HepG2 (cell line): ENCODE measurements around the gene HNRNPM. TPM values are rescaled to one million over a fixed set of nuclear protein-coding genes. Genes with fewer than 3 reads are reported as not detected.

Experiments used
- AHR ChIP-seq: IDR thresholded peaks from 2 replicates; pipeline ENCODE4 v1.6.1; 2018; ENCODE audit warnings: missing genetic modification reagents, missing compliant biosample characterization
- DNMT1 ChIP-seq: sonication (generic); formaldehyde crosslinking; IDR thresholded peaks from 2 replicates; pipeline ENCODE4 v1.5.1; 2020; ENCODE audit warnings: mild to moderate bottlenecking, missing genetic modification reagents
- HDAC2 ChIP-seq: sonication (generic); formaldehyde crosslinking; IDR thresholded peaks from 2 replicates; pipeline ENCODE4 v1.4.0; 2020; ENCODE audit warnings: missing genetic modification reagents
- HMG20B ChIP-seq: conservative IDR thresholded peaks from 2 replicates; pipeline ENCODE4 v1.6.1; 2016; ENCODE audit warnings: missing genetic modification reagents, missing compliant biosample characterization
- MAZ ChIP-seq, 2 experiments: sonication (generic) in 1 of 2; formaldehyde crosslinking in 1 of 2; IDR thresholded peaks; 2 replicates each; pipeline versions ENCODE4 v1.5.0 to v1.6.1; 2012 to 2020; ENCODE audit warnings: low read depth in 2 of 2, mild to moderate bottlenecking in 2 of 2, borderline replicate concordance in 1 of 2, improper control_type of control experiment in 1 of 2, low read length in 1 of 2, missing genetic modification reagents in 1 of 2, moderate library complexity in 1 of 2
- REPIN1 ChIP-seq: sonication (generic); formaldehyde crosslinking; IDR thresholded peaks from 2 replicates; pipeline ENCODE4 v1.8.0; 2022; ENCODE audit warnings: missing genetic modification reagents, low read depth, mild to moderate bottlenecking, borderline replicate concordance
- YEATS4 ChIP-seq: sonication (generic); formaldehyde crosslinking; IDR thresholded peaks from 2 replicates; pipeline ENCODE4 v1.4.0; 2020; ENCODE audit warnings: missing genetic modification reagents, borderline replicate concordance
- ZNF235 ChIP-seq: sonication (generic); formaldehyde crosslinking; IDR thresholded peaks from 2 replicates; pipeline ENCODE4 v1.8.1; 2023; ENCODE audit warnings: mild to moderate bottlenecking, missing genetic modification reagents, borderline replicate concordance
- ZNF446 ChIP-seq: sonication (generic); formaldehyde crosslinking; IDR thresholded peaks from 2 replicates; pipeline ENCODE4 v1.5.0; 2020; ENCODE audit warnings: mild to moderate bottlenecking, missing genetic modification reagents
- ZNF460 ChIP-seq: sonication (generic); formaldehyde crosslinking; IDR thresholded peaks from 2 replicates; pipeline ENCODE4 v1.5.1; 2020; ENCODE audit warnings: missing genetic modification reagents, mild to moderate bottlenecking, borderline replicate concordance
- polyA plus RNA-seq, 8 experiments: library from polyadenylated mRNA; depleted of rRNA in 3 of 8; stranded (reverse) in 7 of 8; unstranded in 1 of 8; fragments of >200 nt; fragmentation: Illumina TruSeq in 4 of 8; extraction: Trizol in 4 of 8; gene quantifications; 2 replicates each; pipeline versions ENCODE4 v1.2.1 to v1.2.3, GENCODE V29; 2011 to 2016; ENCODE audit warnings: low read depth in 4 of 8, missing spikeins in 1 of 8, mixed read lengths in 1 of 8; ENCODE audit not compliant: insufficient read depth in 1 of 8
- total RNA-seq, 5 experiments: library from RNA; depleted of rRNA; stranded (reverse); fragments of >200 nt; fragmentation: Illumina TruSeq; extraction: Trizol; gene quantifications; 2 replicates each; pipeline ENCODE4 v1.2.3, GENCODE V29; 2016; ENCODE audit warnings: low read depth in 1 of 5
- TF ChIP-seq, protein P1 (sequence below): sonication (generic); formaldehyde crosslinking; IDR thresholded peaks from 2 replicates; pipeline ENCODE4 v1.4.0; 2020; ENCODE audit warnings: missing genetic modification reagents
- TF ChIP-seq, protein P2 (sequence below): sonication (generic); formaldehyde crosslinking; IDR thresholded peaks from 2 replicates; pipeline ENCODE4 v1.8.1; 2023; ENCODE audit warnings: missing genetic modification reagents, mild to moderate bottlenecking, borderline replicate concordance
- TF ChIP-seq, protein P3 (sequence below), 2 experiments: sonication (generic) in 1 of 2; formaldehyde crosslinking in 1 of 2; IDR thresholded peaks; 2 replicates each; pipeline versions ENCODE4 v1.4.0 to v1.6.1; 2016 to 2020; ENCODE audit warnings: borderline replicate concordance in 1 of 2, low read depth in 1 of 2, mild to moderate bottlenecking in 1 of 2, missing genetic modification reagents in 1 of 2
- TF ChIP-seq, protein P4 (sequence below): sonication (generic); formaldehyde crosslinking; IDR thresholded peaks from 2 replicates; pipeline ENCODE4 v1.5.0; 2020; ENCODE audit warnings: mild to moderate bottlenecking, missing genetic modification reagents, borderline replicate concordance
- TF ChIP-seq, protein P5 (sequence below): sonication (generic); formaldehyde crosslinking; IDR thresholded peaks from 2 replicates; pipeline ENCODE4 v1.4.0; 2020; ENCODE audit warnings: mild to moderate bottlenecking, missing genetic modification reagents
- TF ChIP-seq, protein P6 (sequence below): IDR thresholded peaks from 2 replicates; pipeline ENCODE4 v1.6.1; 2018; ENCODE audit warnings: missing genetic modification reagents, mild to moderate bottlenecking, missing compliant biosample characterization

The HNRNPM gene
- total and polyA plus RNA-seq, 2 of the 13 experiments (the other 11 are each of a cell fraction or from before 2014, with no cell fraction given), result 56.7 to 102 TPM

DNA sequence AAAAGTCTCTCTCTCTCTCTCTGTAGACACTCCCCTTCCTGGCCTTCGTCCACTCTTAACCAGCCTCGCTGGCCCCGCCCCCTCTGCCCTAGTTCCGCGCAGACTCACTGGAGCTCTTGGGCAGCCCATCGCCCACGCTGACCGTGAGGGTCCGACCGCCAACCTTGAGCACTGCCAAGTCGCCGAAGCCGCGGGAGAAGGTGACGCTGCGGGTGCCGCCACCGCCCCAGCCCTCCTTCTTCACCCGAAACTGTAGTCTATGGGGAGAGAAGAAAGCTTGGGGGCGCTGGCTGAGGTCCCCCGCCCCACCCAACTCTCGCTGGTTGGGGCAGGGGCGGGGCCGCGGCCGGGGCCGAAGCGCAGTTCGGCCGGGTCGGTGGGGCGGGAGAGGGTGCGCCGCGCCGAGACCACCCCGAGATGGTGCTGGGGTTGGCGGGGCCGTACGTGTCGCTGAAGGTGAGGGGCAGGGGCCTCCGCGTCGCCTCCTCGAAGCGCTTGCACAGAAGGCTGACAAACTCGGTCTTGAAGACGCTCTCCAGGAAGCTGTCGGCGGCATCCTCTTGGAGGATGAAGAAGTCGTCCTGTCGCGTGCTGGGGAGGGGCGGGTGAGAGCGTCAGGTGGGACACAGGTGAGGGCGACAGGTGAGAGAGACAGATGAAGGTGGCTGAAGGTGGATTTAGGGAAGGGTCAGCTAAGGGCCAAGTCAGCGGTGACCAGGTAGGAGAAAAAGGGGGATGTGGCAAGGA, 81.7 kb downstream of the HNRNPM start (continued):
- TF ChIP-seq AHR (no peak), ZNF460 (no peak), HDAC2 (CRISPR knock-in tag) (no peak), ZNF446 (CRISPR knock-in tag) (no peak), DNMT1 (0 out of 2 replicates have a peak, but pooled peaks have one; percentile 27), ZNF235 (CRISPR knock-in tag) (no peak), MAZ (IDR thresholded peaks at IDR 0.05; ENCODE audit: borderline replicate concordance, low read depth, low read length) (no peak), MAZ (CRISPR knock-in tag; IDR thresholded peaks at IDR 0.05; ENCODE audit: low read depth) (peak; percentile 40; the same call in 1 of the 2 replicates), YEATS4 (CRISPR knock-in tag) (peak; percentile 55), HMG20B (no peak), REPIN1 (CRISPR knock-in tag) (no peak)
- TF ChIP-seq, protein P1, sequence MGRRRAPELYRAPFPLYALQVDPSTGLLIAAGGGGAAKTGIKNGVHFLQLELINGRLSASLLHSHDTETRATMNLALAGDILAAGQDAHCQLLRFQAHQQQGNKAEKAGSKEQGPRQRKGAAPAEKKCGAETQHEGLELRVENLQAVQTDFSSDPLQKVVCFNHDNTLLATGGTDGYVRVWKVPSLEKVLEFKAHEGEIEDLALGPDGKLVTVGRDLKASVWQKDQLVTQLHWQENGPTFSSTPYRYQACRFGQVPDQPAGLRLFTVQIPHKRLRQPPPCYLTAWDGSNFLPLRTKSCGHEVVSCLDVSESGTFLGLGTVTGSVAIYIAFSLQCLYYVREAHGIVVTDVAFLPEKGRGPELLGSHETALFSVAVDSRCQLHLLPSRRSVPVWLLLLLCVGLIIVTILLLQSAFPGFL, result no peak
- TF ChIP-seq, protein P2, sequence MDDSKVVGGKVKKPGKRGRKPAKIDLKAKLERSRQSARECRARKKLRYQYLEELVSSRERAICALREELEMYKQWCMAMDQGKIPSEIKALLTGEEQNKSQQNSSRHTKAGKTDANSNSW, result no peak
- TF ChIP-seq, protein P3, sequence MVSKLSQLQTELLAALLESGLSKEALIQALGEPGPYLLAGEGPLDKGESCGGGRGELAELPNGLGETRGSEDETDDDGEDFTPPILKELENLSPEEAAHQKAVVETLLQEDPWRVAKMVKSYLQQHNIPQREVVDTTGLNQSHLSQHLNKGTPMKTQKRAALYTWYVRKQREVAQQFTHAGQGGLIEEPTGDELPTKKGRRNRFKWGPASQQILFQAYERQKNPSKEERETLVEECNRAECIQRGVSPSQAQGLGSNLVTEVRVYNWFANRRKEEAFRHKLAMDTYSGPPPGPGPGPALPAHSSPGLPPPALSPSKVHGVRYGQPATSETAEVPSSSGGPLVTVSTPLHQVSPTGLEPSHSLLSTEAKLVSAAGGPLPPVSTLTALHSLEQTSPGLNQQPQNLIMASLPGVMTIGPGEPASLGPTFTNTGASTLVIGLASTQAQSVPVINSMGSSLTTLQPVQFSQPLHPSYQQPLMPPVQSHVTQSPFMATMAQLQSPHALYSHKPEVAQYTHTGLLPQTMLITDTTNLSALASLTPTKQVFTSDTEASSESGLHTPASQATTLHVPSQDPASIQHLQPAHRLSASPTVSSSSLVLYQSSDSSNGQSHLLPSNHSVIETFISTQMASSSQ (IDR thresholded peaks at IDR 0.05; ENCODE audit: low read depth), result no peak
- TF ChIP-seq, protein P3 (CRISPR knock-in tag; IDR thresholded peaks at IDR 0.05; ENCODE audit: borderline replicate concordance), result no peak
- TF ChIP-seq, protein P4, sequence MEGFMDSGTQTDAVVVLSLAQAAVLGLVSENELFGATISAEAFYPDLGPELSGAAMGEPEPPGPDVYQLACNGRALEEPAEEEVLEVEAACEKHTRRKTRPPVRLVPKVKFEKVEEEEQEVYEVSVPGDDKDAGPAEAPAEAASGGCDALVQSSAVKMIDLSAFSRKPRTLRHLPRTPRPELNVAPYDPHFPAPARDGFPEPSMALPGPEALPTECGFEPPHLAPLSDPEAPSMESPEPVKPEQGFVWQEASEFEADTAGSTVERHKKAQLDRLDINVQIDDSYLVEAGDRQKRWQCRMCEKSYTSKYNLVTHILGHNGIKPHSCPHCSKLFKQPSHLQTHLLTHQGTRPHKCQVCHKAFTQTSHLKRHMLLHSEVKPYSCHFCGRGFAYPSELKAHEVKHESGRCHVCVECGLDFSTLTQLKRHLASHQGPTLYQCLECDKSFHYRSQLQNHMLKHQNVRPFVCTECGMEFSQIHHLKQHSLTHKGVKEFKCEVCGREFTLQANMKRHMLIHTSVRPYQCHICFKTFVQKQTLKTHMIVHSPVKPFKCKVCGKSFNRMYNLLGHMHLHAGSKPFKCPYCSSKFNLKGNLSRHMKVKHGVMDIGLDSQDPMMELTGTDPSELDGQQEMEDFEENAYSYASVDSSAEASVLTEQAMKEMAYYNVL (CRISPR knock-in tag), result no peak
- TF ChIP-seq, protein P5, sequence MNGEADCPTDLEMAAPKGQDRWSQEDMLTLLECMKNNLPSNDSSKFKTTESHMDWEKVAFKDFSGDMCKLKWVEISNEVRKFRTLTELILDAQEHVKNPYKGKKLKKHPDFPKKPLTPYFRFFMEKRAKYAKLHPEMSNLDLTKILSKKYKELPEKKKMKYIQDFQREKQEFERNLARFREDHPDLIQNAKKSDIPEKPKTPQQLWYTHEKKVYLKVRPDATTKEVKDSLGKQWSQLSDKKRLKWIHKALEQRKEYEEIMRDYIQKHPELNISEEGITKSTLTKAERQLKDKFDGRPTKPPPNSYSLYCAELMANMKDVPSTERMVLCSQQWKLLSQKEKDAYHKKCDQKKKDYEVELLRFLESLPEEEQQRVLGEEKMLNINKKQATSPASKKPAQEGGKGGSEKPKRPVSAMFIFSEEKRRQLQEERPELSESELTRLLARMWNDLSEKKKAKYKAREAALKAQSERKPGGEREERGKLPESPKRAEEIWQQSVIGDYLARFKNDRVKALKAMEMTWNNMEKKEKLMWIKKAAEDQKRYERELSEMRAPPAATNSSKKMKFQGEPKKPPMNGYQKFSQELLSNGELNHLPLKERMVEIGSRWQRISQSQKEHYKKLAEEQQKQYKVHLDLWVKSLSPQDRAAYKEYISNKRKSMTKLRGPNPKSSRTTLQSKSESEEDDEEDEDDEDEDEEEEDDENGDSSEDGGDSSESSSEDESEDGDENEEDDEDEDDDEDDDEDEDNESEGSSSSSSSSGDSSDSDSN (CRISPR knock-in tag), result no peak
- TF ChIP-seq, protein P6, sequence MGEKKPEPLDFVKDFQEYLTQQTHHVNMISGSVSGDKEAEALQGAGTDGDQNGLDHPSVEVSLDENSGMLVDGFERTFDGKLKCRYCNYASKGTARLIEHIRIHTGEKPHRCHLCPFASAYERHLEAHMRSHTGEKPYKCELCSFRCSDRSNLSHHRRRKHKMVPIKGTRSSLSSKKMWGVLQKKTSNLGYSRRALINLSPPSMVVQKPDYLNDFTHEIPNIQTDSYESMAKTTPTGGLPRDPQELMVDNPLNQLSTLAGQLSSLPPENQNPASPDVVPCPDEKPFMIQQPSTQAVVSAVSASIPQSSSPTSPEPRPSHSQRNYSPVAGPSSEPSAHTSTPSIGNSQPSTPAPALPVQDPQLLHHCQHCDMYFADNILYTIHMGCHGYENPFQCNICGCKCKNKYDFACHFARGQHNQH (CRISPR knock-in tag), result no peak
